PFSK-1 (cell line): ENCODE results near the gene CRNKL1.

Experiments
- FOXP2 ChIP-seq: optimal IDR thresholded peaks from 2 replicates; pipeline ENCODE3; 2011; ENCODE audit warnings: borderline replicate concordance, control low read depth, inconsistent platforms; ENCODE audit not compliant: insufficient read depth; ENCODE audit errors: extremely low read length, extremely low read depth
- POLR2AphosphoS5 ChIP-seq: IDR thresholded peaks from 2 replicates; pipeline ENCODE4 v1.6.1; 2012; ENCODE audit warnings: low read depth, mild to moderate bottlenecking, control low read depth, low read length, moderate library complexity
- REST ChIP-seq, 2 experiments: IDR thresholded peaks; 2 replicates each; pipeline versions ENCODE4 v1.6.1 to v1.8.0; 2011 to 2012; ENCODE audit warnings: low read depth in 2 of 2, low read length in 2 of 2, control low read depth in 1 of 2, inconsistent platforms in 1 of 2, mild to moderate bottlenecking in 1 of 2, moderate library complexity in 1 of 2; ENCODE audit not compliant: insufficient read depth in 1 of 2
- SIN3A ChIP-seq: IDR thresholded peaks from 2 replicates; pipeline ENCODE4 v1.6.1; 2012; ENCODE audit warnings: mild to moderate bottlenecking, low read length, moderate library complexity, borderline replicate concordance; ENCODE audit not compliant: insufficient read depth
- TAF1 ChIP-seq: IDR thresholded peaks from 2 replicates; pipeline ENCODE4 v1.6.1; 2012; ENCODE audit warnings: low read length, control low read depth, borderline replicate concordance; ENCODE audit not compliant: insufficient read depth

- TF ChIP-seq SIN3A (no peak), TAF1 (no peak), REST (IDR thresholded peaks at IDR 0.05; ENCODE audit: insufficient read depth in 1 of 2, low read depth in 2 of 2, low read length in 2 of 2) (no peak), POLR2AphosphoS5 (no peak), FOXP2 (no peak)
Measured at GRCh38 chr20:20023395-20023794, 28.9 kb downstream of the CRNKL1 start.
